ENCODE results near the gene MTF2.

The MTF2 gene

DNA sequence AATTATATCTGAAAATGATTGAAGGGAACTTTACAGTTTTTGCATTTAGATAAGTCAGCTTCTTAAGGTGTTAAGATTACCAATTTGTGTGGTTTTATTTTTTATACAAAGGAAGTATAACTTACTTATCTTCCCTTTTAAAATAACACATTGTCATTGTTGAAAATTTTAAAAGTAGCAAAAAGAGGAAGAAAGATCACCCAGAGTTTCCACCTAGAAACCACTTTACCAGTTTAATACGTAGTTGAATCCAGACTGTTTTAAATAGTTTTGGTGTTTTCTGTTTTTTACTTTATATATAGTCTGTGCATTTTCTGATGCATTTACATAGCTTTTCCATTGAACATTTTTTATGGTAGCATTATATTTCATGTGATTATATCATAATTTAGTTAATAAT, 107.6 kb downstream of the MTF2 start:
- no peak for DNase-seq (ENCODE audit: low spot score)
